Measurements from ENCODE around the gene CDKL1. TPM values are rescaled to one million over a fixed set of nuclear protein-coding genes. Genes with fewer than 3 reads are reported as not detected.

Gene CDKL1
- total and polyA plus RNA-seq, 8 donors, result 12.0 to 22.2 (median 17.3) TPM

DNA sequence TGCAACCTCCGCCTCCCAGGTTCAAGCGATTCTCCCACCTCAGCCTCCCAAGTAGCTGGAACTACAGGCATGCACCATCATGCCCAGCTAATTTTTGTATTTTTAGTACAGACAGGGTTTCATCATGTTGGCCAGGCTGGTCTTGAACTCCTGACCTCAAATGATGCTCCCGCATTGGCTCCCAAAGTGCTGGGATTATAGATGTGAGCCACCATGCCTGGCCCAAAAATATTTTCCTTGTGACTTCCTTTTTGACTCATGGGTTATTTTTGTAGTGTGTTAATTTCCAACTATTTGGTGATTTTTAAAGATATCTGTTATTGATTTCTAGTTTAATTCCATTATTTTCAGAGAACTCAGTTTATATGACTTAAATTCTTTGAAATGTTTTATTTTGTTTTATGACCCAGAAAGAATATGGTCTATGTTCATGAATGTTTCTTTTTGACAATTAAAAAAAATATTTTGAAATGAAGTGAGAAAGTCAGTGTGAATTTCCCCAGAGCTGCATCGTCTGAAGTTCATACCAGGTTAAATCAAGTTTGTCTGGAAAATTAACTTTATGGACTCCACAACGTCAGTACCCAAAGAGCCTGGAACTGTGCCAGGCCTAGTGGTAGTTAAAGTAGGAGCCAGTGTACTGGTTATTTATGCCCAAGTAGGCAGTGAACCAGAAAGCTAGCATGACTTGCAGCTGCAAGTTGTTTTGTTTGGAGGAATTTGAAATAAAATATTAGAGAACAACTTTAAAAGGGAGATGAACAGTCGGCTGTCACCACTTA is 2.8 kb upstream of the CDKL1 start:
- TF ChIP-seq, protein P1, sequence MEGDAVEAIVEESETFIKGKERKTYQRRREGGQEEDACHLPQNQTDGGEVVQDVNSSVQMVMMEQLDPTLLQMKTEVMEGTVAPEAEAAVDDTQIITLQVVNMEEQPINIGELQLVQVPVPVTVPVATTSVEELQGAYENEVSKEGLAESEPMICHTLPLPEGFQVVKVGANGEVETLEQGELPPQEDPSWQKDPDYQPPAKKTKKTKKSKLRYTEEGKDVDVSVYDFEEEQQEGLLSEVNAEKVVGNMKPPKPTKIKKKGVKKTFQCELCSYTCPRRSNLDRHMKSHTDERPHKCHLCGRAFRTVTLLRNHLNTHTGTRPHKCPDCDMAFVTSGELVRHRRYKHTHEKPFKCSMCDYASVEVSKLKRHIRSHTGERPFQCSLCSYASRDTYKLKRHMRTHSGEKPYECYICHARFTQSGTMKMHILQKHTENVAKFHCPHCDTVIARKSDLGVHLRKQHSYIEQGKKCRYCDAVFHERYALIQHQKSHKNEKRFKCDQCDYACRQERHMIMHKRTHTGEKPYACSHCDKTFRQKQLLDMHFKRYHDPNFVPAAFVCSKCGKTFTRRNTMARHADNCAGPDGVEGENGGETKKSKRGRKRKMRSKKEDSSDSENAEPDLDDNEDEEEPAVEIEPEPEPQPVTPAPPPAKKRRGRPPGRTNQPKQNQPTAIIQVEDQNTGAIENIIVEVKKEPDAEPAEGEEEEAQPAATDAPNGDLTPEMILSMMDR (IDR thresholded peaks at IDR 0.05), result no peak
- H3K27ac ChIP-seq, result no peak overlapping the region
- intact Hi-C loops (cut with DNase I), result no loop called here
- no peaks in the 10 kb centered on the region for H3K36me3 ChIP-seq
- H3K9me3 ChIP-seq, result no peaks in the 10 kb centered on the region
- peaks cover 0 to 6% of the 10 kb centered on the region in 2 donors for H3K27me3 ChIP-seq
- ATAC-seq (no peak), DNase-seq (no peak)
- no peak overlapping the region for H3K4me3 ChIP-seq
- H3K4me1 ChIP-seq, result peaks cover 0 to 23% of the 10 kb centered on the region in 2 donors

DNA sequence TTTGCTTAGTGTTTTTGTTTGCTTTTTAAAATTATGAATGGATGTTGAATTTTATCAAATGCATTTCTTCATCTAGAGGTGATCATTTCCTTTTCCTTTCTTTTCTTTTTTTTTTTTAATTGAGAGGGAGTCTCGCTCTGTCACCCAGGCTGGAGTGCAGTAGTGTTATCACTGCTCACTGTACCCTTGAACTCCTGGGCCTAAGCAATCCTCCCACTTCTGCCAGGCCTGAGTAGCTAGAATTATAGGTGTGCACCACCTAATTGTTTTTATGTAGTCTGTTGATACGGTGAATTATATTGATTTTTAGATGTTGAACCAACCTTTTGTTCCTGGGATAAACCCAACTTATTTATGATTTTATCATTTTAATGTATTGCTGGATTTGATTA is 1.5 kb upstream of the CDKL1 start:
- Histone ChIP-seq H3K27me3 (peaks cover 0 to 6% of the 10 kb centered on the region in 2 donors), H3K27ac (no peak overlapping the region), H3K4me1 (peaks cover 0 to 30% of the 10 kb centered on the region in 2 donors), H3K9me3 (no peaks in the 10 kb centered on the region), H3K4me3 (no peak overlapping the region), H3K36me3 (no peaks in the 10 kb centered on the region)
- intact Hi-C loops (cut with DNase I), result no loop called here
- DNase-seq (no peak), ATAC-seq (no peak)
- TF ChIP-seq, protein P1 (IDR thresholded peaks at IDR 0.05), result no peak

DNA sequence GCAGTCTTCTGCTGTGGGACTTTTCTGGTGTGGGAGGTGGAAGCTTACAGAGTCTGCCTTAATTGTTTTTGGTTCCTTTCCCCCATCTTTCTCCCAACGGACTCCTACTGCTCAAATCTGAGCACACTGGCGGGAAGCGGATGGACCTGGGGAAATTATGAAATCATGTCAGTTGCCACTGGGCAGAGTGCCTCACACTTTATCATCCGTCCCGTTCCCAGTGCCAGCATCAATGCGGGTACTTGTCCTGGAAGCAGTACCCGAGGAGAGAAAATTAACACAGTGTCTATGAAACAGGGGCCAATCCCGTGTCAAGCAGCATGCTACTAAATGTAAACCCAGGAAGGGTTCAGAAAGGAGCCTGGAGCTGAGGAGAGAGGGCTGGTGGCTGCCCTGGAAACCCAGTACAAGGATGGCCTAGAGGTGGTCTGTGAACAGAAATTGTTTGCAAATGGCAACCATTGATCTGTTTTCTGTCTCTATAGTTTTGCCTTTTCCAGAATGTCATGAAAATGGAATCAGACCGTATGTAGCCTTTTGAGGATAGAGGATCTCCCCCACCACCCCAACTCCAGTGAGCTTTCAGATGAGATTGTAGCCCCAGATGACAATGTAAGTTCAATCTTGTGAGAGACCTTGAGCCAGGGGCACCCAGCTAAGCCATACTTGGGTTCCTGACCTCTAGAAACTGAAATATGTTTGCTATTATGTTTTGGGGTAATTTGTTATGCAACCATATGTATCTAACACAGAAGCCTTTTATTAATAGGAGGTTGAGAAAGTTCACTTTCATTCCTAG is 908 bp upstream of the CDKL1 start:
- ATAC-seq, result peak; percentile 18
- Histone ChIP-seq H3K27ac (peak overlapping the region; percentile 81 to 84), H3K27me3 (peaks cover 0 to 6% of the 10 kb centered on the region in 2 donors), H3K36me3 (no peaks in the 10 kb centered on the region), H3K4me1 (peaks cover 0 to 30% of the 10 kb centered on the region in 2 donors), H3K4me3 (peak overlapping the region; percentile 50 to 75), H3K9me3 (no peaks in the 10 kb centered on the region)
- DNase-seq, result no peak
- TF ChIP-seq, protein P1 (IDR thresholded peaks at IDR 0.05), result no peak
- intact Hi-C loops (cut with DNase I), result no loop called here

DNA sequence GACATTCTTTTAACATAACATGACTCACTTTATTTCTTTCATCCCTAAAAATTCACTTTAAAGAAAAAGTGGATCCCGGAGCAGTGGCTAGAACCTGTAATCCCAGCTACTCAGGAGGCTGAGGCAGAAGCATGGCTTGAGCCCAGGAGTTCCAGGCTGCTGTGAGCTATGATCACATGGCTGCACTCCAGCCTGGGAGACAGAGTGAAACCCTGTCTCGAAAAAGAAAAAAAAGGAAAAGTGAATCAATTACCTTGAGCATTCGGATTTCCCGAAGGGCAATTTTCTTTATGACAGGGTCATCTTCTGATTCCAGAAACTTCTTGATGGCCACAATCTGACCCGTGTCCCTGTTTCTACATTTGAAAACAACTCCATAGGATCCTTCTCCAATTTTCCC is 1.2 kb downstream of the CDKL1 start:
- Histone ChIP-seq H3K9me3 (no peaks in the 10 kb centered on the region), H3K36me3 (no peaks in the 10 kb centered on the region), H3K4me3 (peak overlapping the region; percentile 50 to 75), H3K27me3 (peaks cover 0 to 6% of the 10 kb centered on the region in 2 donors), H3K4me1 (peaks cover 0 to 30% of the 10 kb centered on the region in 2 donors), H3K27ac (peak overlapping the region; percentile 81 to 84)
- ATAC-seq (peak; percentile 27), DNase-seq (no peak)
- intact Hi-C loops (cut with DNase I), result no loop called here
- TF ChIP-seq, protein P1 (IDR thresholded peaks at IDR 0.05), result no peak

DNA sequence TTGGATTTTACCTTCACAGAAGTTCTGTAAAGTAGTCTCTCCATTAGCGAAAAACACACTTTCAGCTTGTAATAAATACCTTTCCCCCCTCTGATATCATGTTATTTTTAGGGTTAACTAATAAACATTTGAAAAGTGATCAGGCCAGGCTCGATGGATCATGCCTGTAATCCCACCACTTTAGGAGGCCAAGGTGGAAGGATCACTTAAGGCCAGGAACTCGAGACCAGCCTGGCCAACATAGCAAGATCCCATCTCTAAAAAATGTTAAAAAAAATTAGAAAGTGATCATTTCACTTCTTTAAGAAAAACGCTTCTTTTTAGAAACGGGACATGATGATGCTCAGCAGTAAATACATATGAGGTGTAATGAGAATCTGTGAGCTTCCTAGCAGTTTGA is 2.0 kb downstream of the CDKL1 start:
- Histone ChIP-seq H3K4me1 (peaks cover 0 to 30% of the 10 kb centered on the region in 2 donors), H3K36me3 (no peaks in the 10 kb centered on the region), H3K27ac (no peak overlapping the region), H3K9me3 (no peaks in the 10 kb centered on the region), H3K27me3 (peaks cover 0 to 6% of the 10 kb centered on the region in 2 donors), H3K4me3 (peak overlapping the region; percentile 50 to 75)
- TF ChIP-seq, protein P1 (IDR thresholded peaks at IDR 0.05), result no peak
- ATAC-seq (no peak), DNase-seq (no peak)
- intact Hi-C loops (cut with DNase I), result no loop called here
